ENCODE measurements around the gene DGKG. TPM values are rescaled to one million over a fixed set of nuclear protein-coding genes. Genes with fewer than 3 reads are reported as not detected.
A peak's percentile ranks its signal among the peaks of the same experiment; 100 is the strongest.

DGKG gene
- total RNA-seq, 4 donors from 2014 or later: 0.84 to 5.8 (median 2.9) TPM

- DNase-seq (ENCODE audit: low spot score) (no peak), ATAC-seq (ENCODE audit: low FRiP score) (no peak)
- TF ChIP-seq CTCF (IDR thresholded peaks at IDR 0.05): no peak
These were observed 259.3 kb downstream of the DGKG start for GRCh38 chr3:186102687-186103086.

GRCh38 chr3:186100398-186100797 is 261.6 kb downstream of the DGKG start:
- ATAC-seq (ENCODE audit: low FRiP score) (no peak), DNase-seq (ENCODE audit: low spot score) (no peak)
- no peak for TF ChIP-seq CTCF (IDR thresholded peaks at IDR 0.05)

GRCh38 chr3:186099178-186099577 is 262.9 kb downstream of the DGKG start:
- no peak for TF ChIP-seq CTCF (IDR thresholded peaks at IDR 0.05)
- DNase-seq (ENCODE audit: low spot score) (no peak), ATAC-seq (ENCODE audit: low FRiP score) (no peak)

GRCh38 chr3:186098740-186099139 is 263.3 kb downstream of the DGKG start:
- ATAC-seq (ENCODE audit: low FRiP score) (no peak), DNase-seq (ENCODE audit: low spot score) (no peak)
- no peak for TF ChIP-seq CTCF (IDR thresholded peaks at IDR 0.05)

- DNase-seq (ENCODE audit: low spot score): no peak
- TF ChIP-seq CTCF (IDR thresholded peaks at IDR 0.05): no peak
- peak; percentile 79 for ATAC-seq (ENCODE audit: low FRiP score)
These were observed 264.2 kb downstream of the DGKG start for GRCh38 chr3:186097663-186098451.

- ATAC-seq (ENCODE audit: low FRiP score): no peak
- DNase-seq (ENCODE audit: low spot score): no peak
- no peak for TF ChIP-seq CTCF (IDR thresholded peaks at IDR 0.05)
These were observed 264.7 kb downstream of the DGKG start for GRCh38 chr3:186097317-186097662.

Other genes with a start within 250 kb of the DGKG start
- gene CRYGS, start 182.1 kb upstream of the DGKG start, total RNA-seq: 1 to 10 TPM in 3 of 4 donors, under 1 TPM in 1; 0.93 to 6.5 (median 3.4) TPM
- 10 to 100 TPM; 10.0 to 18.9 (median 16.1) TPM for gene TBCCD1, start 205.1 kb upstream of the DGKG start, total RNA-seq
- gene DNAJB11, start 208.5 kb upstream of the DGKG start, total RNA-seq: 10 to 100 TPM; 43.7 to 69.9 (median 47.8) TPM

All from omental fat pad (tissue), 4 donors.